ENCODE data around the gene CRYGN. TPM values are rescaled to one million over a fixed set of nuclear protein-coding genes. Genes with fewer than 3 reads are reported as not detected.

The CRYGN gene
- total and polyA plus RNA-seq, 9 of the 15 experiments (the other 6 are each of a cell fraction or from before 2014, with no cell fraction given), result not detected

- TF ChIP-seq FOXM1 (IDR thresholded peaks at IDR 0.05; ENCODE audit: low read depth) (no peak), FOXM1 (CRISPR knock-in tag; IDR thresholded peaks at IDR 0.05; ENCODE audit: low read depth) (no peak), PRMT5 (CRISPR knock-in tag; IDR thresholded peaks at IDR 0.05) (no peak)
Observed at GRCh38 chr7:151460474-151460855, 20.5 kb upstream of the CRYGN start (continued).

GRCh38 chr7:151459726-151460473, 20.0 kb upstream of the CRYGN start:
- H3K9ac ChIP-seq (ENCODE audit: insufficient read depth in 1 of 2, low read depth in 2 of 2, low read length in 2 of 2), result 0 out of 4 replicates have a peak overlapping the region, but pooled peaks of 1 of the 2 experiments have one; percentile 31
- peak in 1 of 4 experiments; percentile 8 for DNase-seq (ENCODE audit: extremely low read depth in 1 of 4, low spot score in 3 of 4)
- H2AFZ ChIP-seq (ENCODE audit: low read depth, low read length), result no peak overlapping the region
- H4K20me1 ChIP-seq (replicated peaks; ENCODE audit: control insufficient read depth, insufficient read depth, low read length), result no peaks in the 10 kb centered on the region
- WGBS (ENCODE audit: insufficient coverage, low coverage, missing lambda C conversion rate), result 17% methylated on average over 25 of the region's 25 CpGs
- H3K4me3 ChIP-seq, result no peak overlapping the region
- ChIA-PET CTCF (ENCODE audit: low intra/inter-chr PET ratio) (no interaction called here), POLR2A (interaction anchor here (1.8 kb wide), 1 partner anchor 8 kb away, joined by 10 read pairs; no protein-coding TSS in a partner anchor)
- no peak overlapping the region for H3K27ac ChIP-seq (ENCODE audit: extremely low read depth, low read depth, low read length)
- no peak for FAIRE-seq
- H3K79me2 ChIP-seq (ENCODE audit: control insufficient read depth, insufficient read depth, low read length), result no peaks in the 10 kb centered on the region
- intact Hi-C loops (cut with micrococcal nuclease) (loop anchor here (5.0 kb wide), 1 partner anchor 172 kb away; no protein-coding TSS in a partner anchor), in situ Hi-C loops (cut with MboI) (no loop called here)
- H3K4me1 ChIP-seq (replicated peaks in 1 of 2; ENCODE audit: control insufficient read depth in 2 of 2, insufficient read depth in 2 of 2, low read length in 2 of 2), result peaks cover 0 to 3% of the 10 kb centered on the region in 2 experiments; a peak in 1 of 5 replicates
- H3K36me3 ChIP-seq (ENCODE audit: control insufficient read depth, insufficient read depth, low read length), result no peaks in the 10 kb centered on the region
- ATAC-seq, result peak; percentile 18; the same call in 2 of the 3 replicates
- no peak overlapping the region for H3K4me2 ChIP-seq (ENCODE audit: insufficient read depth, low read length)
- H3K9me3 ChIP-seq (replicated peaks; ENCODE audit: control insufficient read depth, insufficient read depth, low read depth, low read length), result peaks cover 8% of the 10 kb centered on the region
- H3K27me3 ChIP-seq (ENCODE audit: control insufficient read depth in 2 of 2, insufficient read depth in 2 of 2, low read length in 2 of 2), result peaks cover 42 to 55% of the 10 kb centered on the region in 2 experiments
- no TSS peak for BruUV-seq (replicated peaks)
- no peaks in the 10 kb centered on the region for H3K9me1 ChIP-seq (ENCODE audit: control insufficient read depth, insufficient read depth, low read length)
- TF ChIP-seq RAD21 (CRISPR knock-in tag; conservative IDR thresholded peaks at IDR 0.05 in 1 of 2, IDR thresholded peaks at IDR 0.05 in 1 of 2) (peak in 1 of 2 experiments; percentile 27; a peak in 1 of 4 replicates), CSDE1 (IDR thresholded peaks at IDR 0.05) (no peak), CTCF (IDR thresholded peaks at IDR 0.05 in 2 of 3, conservative IDR thresholded peaks at IDR 0.05 in 1 of 3; ENCODE audit: insufficient read depth in 2 of 3, low read depth in 1 of 3, low read length in 3 of 3) (0 out of 6 replicates have a peak, but pooled peaks of 1 of the 3 experiments have one; percentile 7), CBFA2T3 (IDR thresholded peaks at IDR 0.05) (0 out of 2 replicates have a peak, but pooled peaks have one; percentile 4)
